ENCODE measurements around the gene RASGRP4. TPM values are rescaled to one million over a fixed set of nuclear protein-coding genes. Genes with fewer than 3 reads are reported as not detected.
"Not testable (repeated sequence)": the region's sequence is repeated elsewhere in the genome, so short reads cannot be mapped to it uniquely, and the experiment has no call there.

Gene RASGRP4
- total RNA-seq, 1 donor from 2014 or later: not detected

GRCh38 chr19:38411041-38411712 lies 14.8 kb downstream of the RASGRP4 start:
- H3K4me3 Mint-ChIP-seq (ENCODE audit: unreplicated experiment): no peak overlapping the region
- DNase-seq: no peak
- no peak overlapping the region for H3K27ac Mint-ChIP-seq (ENCODE audit: unreplicated experiment)
- TF ChIP-seq CTCF (IDR thresholded peaks at IDR 0.05; ENCODE audit: partially characterized antibody, unreplicated experiment): no peak
- peaks cover 9% of the 10 kb centered on the region for H3K27me3 Mint-ChIP-seq (ENCODE audit: unreplicated experiment)
- peaks cover 1% of the 10 kb centered on the region for H3K9me3 Mint-ChIP-seq (ENCODE audit: unreplicated experiment)
- peaks cover 12% of the 10 kb centered on the region for H3K4me1 Mint-ChIP-seq (ENCODE audit: low read depth, unreplicated experiment)
- H3K36me3 Mint-ChIP-seq (ENCODE audit: unreplicated experiment): no peaks in the 10 kb centered on the region

GRCh38 chr19:38410407-38410806 lies 15.6 kb downstream of the RASGRP4 start:
- H3K27me3 Mint-ChIP-seq (ENCODE audit: unreplicated experiment): not testable (repeated sequence)

GRCh38 chr19:38409631-38410133 lies 16.3 kb downstream of the RASGRP4 start:
- peaks cover 12% of the 10 kb centered on the region for H3K27me3 Mint-ChIP-seq (ENCODE audit: unreplicated experiment)
- peak overlapping the region; percentile 89 for H3K27ac Mint-ChIP-seq (ENCODE audit: unreplicated experiment)
- no peaks in the 10 kb centered on the region for H3K36me3 Mint-ChIP-seq (ENCODE audit: unreplicated experiment)
- no peak for DNase-seq
- peaks cover 12% of the 10 kb centered on the region for H3K4me1 Mint-ChIP-seq (ENCODE audit: low read depth, unreplicated experiment)
- peak overlapping the region; percentile 55 for H3K4me3 Mint-ChIP-seq (ENCODE audit: unreplicated experiment)
- TF ChIP-seq CTCF (IDR thresholded peaks at IDR 0.05; ENCODE audit: partially characterized antibody, unreplicated experiment): no peak
- H3K9me3 Mint-ChIP-seq (ENCODE audit: unreplicated experiment): peaks cover 1% of the 10 kb centered on the region

More at GRCh38 chr19:38410407-38410806, 15.6 kb downstream of the RASGRP4 start:
- not testable (repeated sequence) for H3K27ac Mint-ChIP-seq (ENCODE audit: unreplicated experiment); H3K36me3 Mint-ChIP-seq (ENCODE audit: unreplicated experiment); H3K9me3 Mint-ChIP-seq (ENCODE audit: unreplicated experiment); DNase-seq; H3K4me3 Mint-ChIP-seq (ENCODE audit: unreplicated experiment)
- peaks cover 12% of the 10 kb centered on the region for H3K4me1 Mint-ChIP-seq (ENCODE audit: low read depth, unreplicated experiment)

GRCh38 chr19:38405276-38405675 lies 20.7 kb downstream of the RASGRP4 start:
- Mint-ChIP-seq H3K27me3 (ENCODE audit: unreplicated experiment) (peaks cover 15% of the 10 kb centered on the region), H3K4me3 (ENCODE audit: unreplicated experiment) (no peak overlapping the region), H3K36me3 (ENCODE audit: unreplicated experiment) (no peaks in the 10 kb centered on the region), H3K4me1 (ENCODE audit: low read depth, unreplicated experiment) (peaks cover 9% of the 10 kb centered on the region), H3K9me3 (ENCODE audit: unreplicated experiment) (peaks cover 6% of the 10 kb centered on the region), H3K27ac (ENCODE audit: unreplicated experiment) (no peak overlapping the region)
- no peak for DNase-seq
- no peak for TF ChIP-seq CTCF (IDR thresholded peaks at IDR 0.05; ENCODE audit: partially characterized antibody, unreplicated experiment)

GRCh38 chr19:38404858-38405257 lies 21.2 kb downstream of the RASGRP4 start:
- Mint-ChIP-seq H3K27ac (ENCODE audit: unreplicated experiment) (no peak overlapping the region), H3K9me3 (ENCODE audit: unreplicated experiment) (peaks cover 5% of the 10 kb centered on the region), H3K4me3 (ENCODE audit: unreplicated experiment) (no peak overlapping the region), H3K27me3 (ENCODE audit: unreplicated experiment) (peaks cover 12% of the 10 kb centered on the region), H3K36me3 (ENCODE audit: unreplicated experiment) (no peaks in the 10 kb centered on the region), H3K4me1 (ENCODE audit: low read depth, unreplicated experiment) (peaks cover 5% of the 10 kb centered on the region)
- TF ChIP-seq CTCF (IDR thresholded peaks at IDR 0.05; ENCODE audit: partially characterized antibody, unreplicated experiment): no peak
- DNase-seq: no peak

All from glutamatergic neuron (in vitro differentiated cells).